Measurements from ENCODE around the gene RPS16. TPM values are rescaled to one million over a fixed set of nuclear protein-coding genes. Genes with fewer than 3 reads are reported as not detected.

The RPS16 gene
- total and polyA plus RNA-seq, 2 of the 13 experiments (the other 11 are each of a cell fraction or from before 2014, with no cell fraction given) = 488 to 2,583 TPM

DNA sequence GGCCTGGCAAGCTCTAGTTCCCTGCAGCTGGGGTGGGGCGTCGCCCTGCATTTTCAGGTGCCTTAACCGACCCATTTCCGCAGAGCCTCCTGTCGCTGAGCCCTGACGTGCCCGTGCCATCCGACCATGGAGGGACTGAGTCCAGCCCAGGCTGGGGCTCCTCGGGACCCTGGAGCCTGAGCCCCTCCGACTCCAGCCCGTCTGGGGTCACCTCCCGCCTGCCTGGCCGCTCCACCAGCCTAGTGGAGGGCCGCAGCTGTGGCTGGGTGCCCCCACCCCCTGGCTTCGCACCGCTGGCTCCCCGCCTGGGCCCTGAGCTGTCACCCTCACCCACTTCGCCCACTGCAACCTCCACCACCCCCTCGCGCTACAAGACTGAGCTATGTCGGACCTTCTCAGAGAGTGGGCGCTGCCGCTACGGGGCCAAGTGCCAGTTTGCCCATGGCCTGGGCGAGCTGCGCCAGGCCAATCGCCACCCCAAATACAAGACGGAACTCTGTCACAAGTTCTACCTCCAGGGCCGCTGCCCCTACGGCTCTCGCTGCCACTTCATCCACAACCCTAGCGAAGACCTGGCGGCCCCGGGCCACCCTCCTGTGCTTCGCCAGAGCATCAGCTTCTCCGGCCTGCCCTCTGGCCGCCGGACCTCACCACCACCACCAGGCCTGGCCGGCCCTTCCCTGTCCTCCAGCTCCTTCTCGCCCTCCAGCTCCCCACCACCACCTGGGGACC is 27.9 kb downstream of the RPS16 start:
- no peak for FAIRE-seq
- H2AFZ ChIP-seq (ENCODE audit: low read length) = no peak overlapping the region
- in situ Hi-C loops (cut with HindIII; ENCODE audit: extremely low pct_ligation_motif_present, low pct_unique_long_range_greater_than_20kb) (no loop called here), intact Hi-C loops (cut with micrococcal nuclease; ENCODE audit: unreplicated experiment) (no loop called here)
- ChIA-PET CTCF (ENCODE audit: low intra/inter-chr PET ratio, low total read pairs) (no interaction called here), POLR2A (interaction anchor here (0.9 to 5.8 kb wide), 5 partner anchors 10 to 38 kb away, joined by 3 to 117 read pairs (median 15); partner anchors contain the start of genes MED29, PAF1, RPS16 and SUPT5H)
- H3K36me3 ChIP-seq (replicated peaks in 1 of 2; ENCODE audit: control insufficient read depth in 1 of 2, insufficient read depth in 2 of 2, low read length in 2 of 2) = peaks cover 0 to 3% of the 10 kb centered on the region in 2 experiments; a peak in 1 of 5 replicates
- no TSS peak for BruUV-seq (replicated peaks)
- DNase-seq (ENCODE audit: low spot score) = no peak
- no peaks in the 10 kb centered on the region; a peak in 1 of 5 replicates for H3K27me3 ChIP-seq (ENCODE audit: control insufficient read depth in 1 of 2, insufficient read depth in 2 of 2, low read length in 2 of 2)
- peak overlapping the region; percentile 87 for H3K4me2 ChIP-seq (ENCODE audit: low read depth, low read length)
- H3K27ac ChIP-seq (ENCODE audit: extremely low read length, insufficient read depth, low read length) = peak overlapping the region; percentile 86
- H4K20me1 ChIP-seq (ENCODE audit: insufficient read depth, low read length) = peaks cover 20% of the 10 kb centered on the region; the same call in 1 of the 2 replicates
- no peaks in the 10 kb centered on the region for H3K9me3 ChIP-seq (ENCODE audit: low read length)
- WGBS (ENCODE audit: low lambda C conversion rate) = 20% methylated on average over 25 of the region's 40 CpGs
- peaks cover 33% of the 10 kb centered on the region for H3K79me2 ChIP-seq (ENCODE audit: insufficient read depth, low read length)
- peaks cover 46% of the 10 kb centered on the region for H3K4me1 ChIP-seq (ENCODE audit: insufficient read depth, low read length)
- peak overlapping the region; percentile 97 to 98 (median 97) for H3K4me3 ChIP-seq (replicated peaks in 1 of 3; ENCODE audit: insufficient read depth in 1 of 3, low read depth in 2 of 3, low read length in 3 of 3)
- 0 out of 3 replicates have a peak, but pooled peaks have one; percentile 0 for ATAC-seq
- peak overlapping the region; percentile 92 for H3K9ac ChIP-seq (ENCODE audit: insufficient read depth, low read depth, low read length)
- TF ChIP-seq MAF1 (CRISPR knock-in tag; IDR thresholded peaks at IDR 0.05; ENCODE audit: borderline replicate concordance) (no peak), ZSCAN21 (CRISPR knock-in tag; IDR thresholded peaks at IDR 0.05; ENCODE audit: borderline replicate concordance) (0 out of 2 replicates have a peak, but pooled peaks have one; percentile 23), KDM5B (CRISPR knock-in tag; IDR thresholded peaks at IDR 0.05; ENCODE audit: borderline replicate concordance) (no peak), ZNF530 (CRISPR knock-in tag; IDR thresholded peaks at IDR 0.05; ENCODE audit: low read depth) (no peak), ZNF414 (CRISPR knock-in tag; IDR thresholded peaks at IDR 0.05) (0 out of 2 replicates have a peak, but pooled peaks have one; percentile 65), GABPB1 (CRISPR knock-in tag; IDR thresholded peaks at IDR 0.05) (peak; percentile 22; the same call in 1 of the 2 replicates), ZNF547 (CRISPR knock-in tag; IDR thresholded peaks at IDR 0.05) (0 out of 2 replicates have a peak, but pooled peaks have one; percentile 9), ATF7-NPFF (CRISPR knock-in tag; IDR thresholded peaks at IDR 0.05; ENCODE audit: low read depth) (0 out of 2 replicates have a peak, but pooled peaks have one; percentile 5), RFX5 (IDR thresholded peaks at IDR 0.05; ENCODE audit: low read depth, low read length) (no peak), POLR2G (IDR thresholded peaks at IDR 0.05; ENCODE audit: low read depth, low read length) (0 out of 2 replicates have a peak, but pooled peaks have one; percentile 6), SRY (CRISPR knock-in tag; IDR thresholded peaks at IDR 0.05) (0 out of 2 replicates have a peak, but pooled peaks have one; percentile 14), HDAC1 (CRISPR knock-in tag; IDR thresholded peaks at IDR 0.05) (peak; percentile 18; the same call in 1 of the 2 replicates), ZNF883 (CRISPR knock-in tag; IDR thresholded peaks at IDR 0.05; ENCODE audit: not compliant biosample characterization) (peak; percentile 31), ZNF605 (CRISPR knock-in tag; IDR thresholded peaks at IDR 0.05) (peak; percentile 32; the same call in 1 of the 2 replicates), ZNF687 (CRISPR knock-in tag; IDR thresholded peaks at IDR 0.05) (peak; percentile 76), ZNF607 (CRISPR knock-in tag; IDR thresholded peaks at IDR 0.05; ENCODE audit: borderline replicate concordance) (0 out of 2 replicates have a peak, but pooled peaks have one; percentile 17), ZNF484 (CRISPR knock-in tag; IDR thresholded peaks at IDR 0.05; ENCODE audit: borderline replicate concordance, low read depth) (no peak), ZBTB38 (CRISPR knock-in tag; IDR thresholded peaks at IDR 0.05) (peak; percentile 88), ZFX (CRISPR knock-in tag; IDR thresholded peaks at IDR 0.05; ENCODE audit: low read depth) (peak; percentile 45; the same call in 1 of the 2 replicates)

Data from HepG2 (cell line).